ENCODE measurements around the gene PPFIBP1.
"Not testable (repeated sequence)": the region's sequence is repeated elsewhere in the genome, so short reads cannot be mapped to it uniquely, and the experiment has no call there.

The PPFIBP1 gene

DNA sequence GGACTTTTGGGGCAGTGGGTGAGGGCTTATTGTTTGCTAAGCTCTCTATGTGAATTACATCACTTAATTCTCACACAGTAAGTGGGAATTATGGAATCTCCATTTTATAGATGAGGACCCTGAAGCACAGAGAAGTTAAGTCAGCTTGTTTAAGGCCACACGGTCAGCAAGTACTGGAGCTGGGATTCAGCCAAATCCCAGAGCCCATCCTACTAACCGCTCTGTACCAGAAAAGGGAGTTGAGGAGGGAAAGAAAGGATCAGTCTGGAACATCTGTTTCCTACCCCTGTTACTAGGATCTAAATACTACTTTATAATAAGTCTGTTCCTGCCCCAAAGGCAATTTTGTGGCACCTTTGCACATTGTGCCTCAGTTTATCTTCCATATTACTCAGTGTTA lies 42.6 kb downstream of the PPFIBP1 start:
- DNase-seq (ENCODE audit: low spot score), result no peak

DNA sequence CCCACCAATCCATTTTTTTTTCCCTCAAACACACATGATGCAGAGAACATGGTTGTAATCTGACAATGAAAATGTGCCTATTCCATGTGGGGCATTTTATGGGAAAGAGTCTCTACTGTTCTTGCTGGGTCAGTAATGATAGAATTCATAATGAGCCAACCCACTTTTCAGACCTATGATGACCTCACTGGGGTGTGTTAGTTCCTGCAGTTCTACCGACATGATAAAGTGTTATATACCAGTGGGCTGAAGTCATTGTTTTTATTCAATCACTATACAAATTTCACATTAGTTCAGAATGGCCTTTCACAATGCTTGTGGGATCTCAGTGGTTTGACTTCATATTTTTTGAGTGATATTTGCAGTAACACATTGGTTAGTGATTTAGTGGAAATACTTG lies 47.5 kb downstream of the PPFIBP1 start:
- DNase-seq (ENCODE audit: low spot score), result peak; percentile 52

DNA sequence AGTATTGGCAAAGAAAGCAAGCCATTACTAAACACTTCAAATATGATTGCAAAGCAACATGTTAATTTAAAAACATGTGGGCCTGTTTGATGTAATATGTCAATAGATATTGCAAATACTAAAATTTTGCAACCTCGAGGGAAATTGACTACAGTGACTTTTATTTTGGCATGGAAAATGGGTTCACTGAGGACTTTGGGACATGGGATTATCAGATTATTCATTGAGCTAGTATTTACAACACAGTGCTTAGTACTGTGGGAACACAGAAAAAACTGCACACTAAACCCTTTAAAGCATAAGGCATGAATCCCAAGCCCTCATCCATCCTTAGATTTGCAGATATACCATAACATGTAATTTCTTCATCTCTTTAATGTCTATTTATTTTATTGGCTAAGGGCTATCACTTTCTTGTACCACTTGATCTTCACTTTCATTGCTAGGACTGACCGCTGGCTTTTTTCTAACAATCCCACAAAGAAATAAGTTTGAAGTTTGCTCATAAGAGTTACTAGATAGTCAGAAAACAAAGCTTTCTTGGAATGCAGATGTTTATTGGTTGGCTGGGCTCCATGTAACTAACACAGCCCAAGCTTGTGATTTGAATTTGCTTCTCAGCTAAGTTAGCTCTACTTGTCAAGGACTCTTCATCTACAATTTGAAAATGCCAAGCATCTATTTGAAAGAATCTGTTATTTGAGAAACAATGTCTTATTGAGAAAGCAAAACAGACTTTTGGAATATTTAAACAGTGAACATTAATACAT lies 48.7 kb downstream of the PPFIBP1 start:
- DNase-seq (ENCODE audit: low spot score), result no peak

DNA sequence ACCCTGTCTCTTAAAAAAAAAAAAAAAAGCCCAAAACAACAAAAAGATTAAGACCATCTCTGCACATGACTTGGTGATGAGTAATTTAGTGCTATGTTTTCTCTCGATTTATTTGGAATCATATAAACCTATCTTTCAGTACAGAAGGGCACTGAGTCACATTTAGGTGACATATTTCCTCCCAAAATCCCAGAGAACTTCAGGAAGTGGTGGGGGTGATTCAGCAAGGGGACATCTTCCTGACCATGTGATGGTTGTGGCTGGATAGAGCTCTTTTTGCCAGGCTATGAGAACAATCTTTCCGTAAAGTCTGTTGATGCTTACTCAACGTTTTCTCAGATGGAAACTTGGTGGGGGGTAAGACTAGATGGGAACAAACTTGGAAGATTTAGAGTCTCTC lies 50.0 kb downstream of the PPFIBP1 start:
- peak; percentile 98 for DNase-seq (ENCODE audit: low spot score)

DNA sequence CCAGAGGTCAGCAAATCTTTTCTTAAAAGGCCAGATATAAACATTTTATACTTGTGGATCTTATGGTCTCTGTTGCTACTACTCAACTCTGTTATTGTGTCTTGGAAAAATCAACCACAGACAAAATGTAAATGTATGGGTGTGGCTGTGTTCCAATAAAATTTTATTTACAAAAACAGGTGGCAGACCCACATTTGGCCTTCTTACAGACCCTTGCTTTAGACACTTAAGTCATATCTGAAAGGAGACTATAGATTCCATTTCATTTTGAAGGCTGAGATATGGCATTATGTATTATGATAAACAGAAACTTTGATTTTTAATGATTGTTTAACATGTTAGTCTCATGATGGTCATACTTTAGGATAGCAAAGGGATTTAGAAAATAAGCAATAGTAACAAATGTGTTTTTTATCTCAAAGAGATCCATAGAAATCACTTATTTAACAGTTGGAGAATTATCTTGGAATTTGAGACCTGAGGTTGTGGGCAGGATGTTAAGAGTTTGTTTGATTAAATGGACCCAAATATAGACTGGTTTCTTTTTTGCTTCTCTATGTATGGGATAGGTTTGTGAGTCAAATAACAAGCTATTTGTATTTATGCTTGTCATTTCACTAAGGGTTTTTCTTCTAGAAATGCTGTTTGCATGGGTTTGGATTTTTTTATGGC lies 51.2 kb downstream of the PPFIBP1 start:
- DNase-seq (ENCODE audit: low spot score), result no peak

DNA sequence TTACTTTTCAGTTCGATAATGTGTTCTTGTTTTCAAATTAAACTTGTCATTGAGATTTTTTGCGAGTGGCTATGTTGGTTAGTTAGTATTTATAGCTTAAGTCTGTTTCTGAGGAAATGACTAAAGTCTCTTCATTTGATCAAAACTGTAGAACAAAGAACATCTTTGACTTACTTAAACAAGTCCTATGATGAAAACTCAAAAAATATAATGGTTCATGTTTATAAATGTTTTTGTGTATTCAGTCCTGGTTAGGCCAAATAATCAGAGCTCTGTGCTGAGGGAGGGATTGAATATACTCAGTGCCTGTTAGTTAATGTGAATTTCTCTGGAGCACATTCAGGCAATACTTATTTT lies 51.7 kb downstream of the PPFIBP1 start:
- peak; percentile 50 for DNase-seq (ENCODE audit: low spot score)

DNA sequence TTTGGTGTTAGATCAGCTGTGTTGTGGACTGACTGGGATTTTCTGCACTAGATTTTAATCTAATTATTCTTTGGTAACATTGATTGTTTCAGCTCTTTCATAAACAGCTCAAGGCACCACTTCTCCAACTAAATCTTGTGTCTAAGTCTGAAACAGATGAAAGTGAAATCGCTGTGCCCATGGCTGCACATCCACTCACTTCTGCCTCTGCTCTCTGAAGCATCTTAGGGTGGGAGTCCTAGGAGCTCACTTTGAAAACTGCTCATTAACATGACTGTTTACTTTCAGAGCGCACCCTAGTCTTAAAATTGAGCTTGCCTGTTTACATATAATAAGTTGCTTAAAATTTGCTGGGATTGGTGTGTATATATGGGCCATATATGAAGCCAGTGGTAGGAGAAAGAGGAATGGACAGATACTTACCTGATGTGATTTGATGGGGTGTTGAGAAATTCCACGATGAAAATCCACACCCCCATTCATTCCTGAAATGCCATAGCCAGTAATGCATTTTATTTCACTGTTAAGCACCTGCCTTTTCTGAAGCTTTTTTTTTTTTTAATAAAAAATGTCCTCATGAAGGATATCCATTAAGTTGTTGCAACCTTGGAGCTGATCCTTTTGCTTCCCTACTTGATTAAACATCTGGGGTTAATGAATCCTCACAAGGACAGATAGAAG lies 52.8 kb downstream of the PPFIBP1 start:
- DNase-seq (ENCODE audit: low spot score), result no peak

DNA sequence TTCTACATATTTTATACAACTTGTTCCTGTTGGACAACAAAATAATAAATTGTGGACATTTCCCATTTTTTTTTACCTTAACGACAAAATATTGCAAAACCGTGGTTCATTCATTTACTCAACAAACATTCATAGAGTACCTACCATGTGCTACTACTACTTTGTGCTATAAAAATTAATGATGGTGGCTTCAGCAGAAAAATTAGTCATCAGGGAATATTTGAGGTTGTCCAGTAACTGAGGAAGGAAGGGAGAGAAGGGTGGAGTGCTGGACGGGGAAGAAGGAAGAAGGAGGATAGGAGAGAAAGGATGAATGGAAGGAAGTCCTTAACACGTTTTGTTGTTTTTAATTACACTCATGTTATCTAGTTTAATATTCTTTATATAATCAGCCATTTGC lies 53.7 kb downstream of the PPFIBP1 start:
- no peak for DNase-seq (ENCODE audit: low spot score)

DNA sequence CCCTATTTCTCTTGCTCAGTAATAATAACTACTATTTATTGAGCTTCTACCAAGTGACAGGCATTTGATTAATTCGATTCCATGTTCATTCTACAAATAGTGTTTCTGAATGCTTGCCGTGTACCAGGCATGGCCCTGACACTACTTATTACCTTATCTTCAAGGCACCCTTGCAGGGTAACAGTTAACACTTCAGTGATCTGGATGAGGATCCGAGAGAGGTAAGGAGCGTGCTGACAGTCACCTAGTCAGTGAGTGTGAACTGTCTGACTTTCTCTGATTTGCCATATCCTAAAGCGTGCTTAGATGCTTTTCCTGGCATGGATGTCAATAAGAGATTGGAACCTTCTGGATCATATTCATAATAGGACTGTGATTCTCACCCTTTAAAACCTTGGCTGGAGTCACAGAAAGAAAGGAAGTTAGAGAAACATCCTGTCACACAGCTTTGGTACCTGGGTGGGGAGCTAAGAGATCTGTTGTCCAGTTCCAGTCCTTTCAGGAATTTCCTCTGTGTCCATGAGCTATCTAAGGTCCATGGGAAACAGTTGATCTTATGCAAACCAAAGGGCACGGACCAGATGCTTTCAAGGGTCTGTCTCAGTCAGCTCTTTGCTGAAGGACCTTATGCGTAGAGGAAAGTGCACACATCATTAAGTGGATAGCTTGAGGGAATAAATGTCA lies 54.8 kb downstream of the PPFIBP1 start:
- peak; percentile 68 for DNase-seq (ENCODE audit: low spot score)

DNA sequence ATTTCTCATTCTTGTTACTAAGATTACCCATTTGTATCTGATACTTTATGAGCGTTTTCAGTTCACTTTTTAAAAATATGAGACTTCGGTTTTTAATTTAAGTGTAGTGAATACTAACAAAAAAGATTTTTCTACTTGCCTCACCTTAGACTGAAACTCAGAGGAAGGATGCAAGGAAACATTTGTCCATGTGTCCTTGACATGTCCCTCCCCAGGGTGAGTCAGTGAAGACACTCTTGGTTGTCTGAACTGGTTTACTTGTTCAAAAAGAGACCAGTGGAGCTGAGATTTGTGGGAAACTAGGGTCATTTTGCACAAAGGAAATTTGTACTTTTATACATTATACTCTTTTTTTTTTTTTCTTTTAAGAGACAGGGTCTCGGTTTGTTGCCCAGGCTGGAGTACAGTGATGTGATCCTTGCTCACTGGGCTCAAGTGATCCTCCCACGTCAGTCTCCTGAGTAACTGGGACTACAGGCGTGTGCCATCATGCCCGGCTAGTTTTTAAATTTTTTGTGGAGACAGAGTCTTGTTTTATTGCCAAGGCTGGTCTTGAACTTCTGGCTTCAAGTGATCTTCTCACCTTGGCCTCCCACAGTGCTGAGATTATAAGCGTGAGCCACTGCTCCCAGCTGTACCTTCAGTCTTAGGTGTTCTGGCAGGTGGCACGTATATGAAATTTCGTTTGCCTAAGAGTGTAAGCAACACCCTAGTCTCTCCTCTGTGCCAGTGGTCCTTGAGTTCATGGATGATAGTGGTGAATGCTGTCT lies 56.7 kb downstream of the PPFIBP1 start:
- no peak for DNase-seq (ENCODE audit: low spot score)

DNA sequence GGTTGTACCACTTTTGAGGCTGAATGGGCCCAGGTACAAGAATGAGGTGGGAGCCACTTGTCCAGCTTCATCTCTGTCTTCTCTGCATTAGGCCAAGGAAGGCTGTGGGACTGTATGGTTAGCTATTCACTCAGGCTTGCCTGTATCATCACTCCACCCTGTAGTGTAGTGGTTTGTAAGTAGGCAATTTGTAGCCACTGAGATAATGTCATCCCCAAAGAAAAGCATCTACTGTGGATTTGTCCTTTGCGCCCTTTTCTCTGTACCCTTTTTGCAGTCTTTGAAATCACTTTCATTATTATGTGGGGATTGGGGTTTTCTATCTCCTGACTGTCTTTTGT lies 57.3 kb downstream of the PPFIBP1 start:
- DNase-seq (ENCODE audit: low spot score), result not testable (repeated sequence)

DNA sequence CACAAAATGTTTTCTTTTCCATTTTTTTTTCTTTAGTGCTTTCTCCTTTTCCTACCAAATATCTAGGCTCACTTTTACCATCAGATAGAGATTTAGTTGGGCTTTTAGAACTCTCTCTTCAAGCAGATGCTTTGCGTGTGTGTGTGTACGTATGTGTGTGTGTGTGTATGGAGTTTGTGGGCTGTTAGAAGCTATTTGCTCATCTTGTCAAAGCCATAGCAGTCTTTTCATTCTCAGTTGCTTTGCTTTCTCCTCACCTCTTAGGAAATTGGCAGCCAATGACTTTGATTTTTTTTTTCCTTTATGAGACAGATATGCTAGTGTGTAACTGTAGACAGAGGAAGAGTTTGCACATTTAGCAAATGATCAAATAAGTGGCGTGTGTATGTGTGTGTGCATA lies 57.8 kb downstream of the PPFIBP1 start:
- not testable (repeated sequence) for DNase-seq (ENCODE audit: low spot score)

DNA sequence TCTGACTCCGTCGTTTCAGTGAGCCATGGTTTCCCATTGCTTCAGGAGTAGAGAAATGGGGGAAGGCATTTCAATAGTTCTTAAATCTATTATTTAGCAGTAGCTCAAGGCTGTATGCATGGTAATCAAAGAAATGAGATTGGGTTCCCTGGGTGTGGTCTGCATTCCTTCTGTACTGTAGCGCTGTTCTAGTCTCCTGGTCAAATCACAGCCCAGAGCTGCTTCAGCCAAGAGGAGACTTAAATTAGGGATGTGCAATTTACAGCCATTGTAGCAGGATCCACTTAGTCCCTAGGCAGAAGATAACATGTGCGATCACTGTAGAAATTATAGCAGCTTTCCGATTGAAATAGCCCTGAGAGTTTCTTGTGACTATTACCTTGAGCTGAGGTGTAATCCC lies 58.4 kb downstream of the PPFIBP1 start:
- not testable (repeated sequence) for DNase-seq (ENCODE audit: low spot score)

DNA sequence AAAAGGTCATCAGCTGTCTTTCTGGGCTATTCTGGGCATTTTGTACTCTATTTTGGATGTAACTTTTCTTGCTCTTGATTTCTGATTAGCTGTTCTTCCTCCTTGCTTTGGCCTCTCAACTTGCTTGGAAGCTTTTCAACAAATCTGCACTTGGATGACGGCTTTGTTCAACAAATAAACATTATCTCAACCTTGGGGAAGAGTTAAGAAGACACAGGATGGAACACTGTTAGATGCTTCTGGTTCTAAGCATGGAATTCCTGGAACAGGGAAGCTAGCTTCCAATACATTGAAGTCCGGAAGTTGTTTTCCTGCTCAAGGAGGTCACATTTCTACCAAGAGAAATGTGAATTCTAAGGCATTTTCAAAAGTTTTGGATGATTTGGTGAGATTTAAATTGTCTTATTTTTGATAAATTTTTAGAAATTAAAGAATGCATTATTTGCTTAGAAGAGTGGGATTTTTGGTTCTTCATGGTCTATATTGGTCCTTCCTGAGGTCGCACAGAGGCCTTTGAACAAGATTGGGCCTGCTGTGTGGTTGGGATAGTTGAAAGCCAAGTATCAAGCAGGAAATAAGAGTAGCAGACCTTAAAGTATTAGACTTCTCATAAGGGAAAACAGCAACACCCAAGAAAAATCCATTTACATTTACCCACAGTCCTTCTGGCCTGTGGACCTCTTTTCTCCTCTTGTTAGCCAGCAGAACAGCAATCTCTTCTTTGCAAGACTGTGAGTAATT lies 59.2 kb downstream of the PPFIBP1 start:
- DNase-seq (ENCODE audit: low spot score), result no peak

DNA sequence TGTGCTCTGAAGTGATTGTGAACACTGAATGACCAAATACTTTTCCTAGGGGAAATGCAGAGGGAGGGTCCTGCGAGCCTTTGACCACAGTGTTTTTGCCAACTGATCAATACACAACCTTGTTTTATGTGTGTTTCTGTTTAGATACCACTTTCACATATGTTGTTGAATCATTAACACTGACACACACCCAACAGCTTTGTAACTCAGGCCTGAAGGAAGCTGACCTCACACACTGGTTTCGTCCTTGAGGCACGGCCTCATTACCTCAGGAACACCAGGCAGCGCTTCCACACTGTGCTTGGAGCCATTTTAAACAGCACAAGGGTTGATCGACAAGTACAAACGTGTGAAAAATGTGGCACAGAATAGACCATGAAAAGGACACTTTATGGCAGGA lies 60.0 kb downstream of the PPFIBP1 start:
- no peak for DNase-seq (ENCODE audit: low spot score)

DNA sequence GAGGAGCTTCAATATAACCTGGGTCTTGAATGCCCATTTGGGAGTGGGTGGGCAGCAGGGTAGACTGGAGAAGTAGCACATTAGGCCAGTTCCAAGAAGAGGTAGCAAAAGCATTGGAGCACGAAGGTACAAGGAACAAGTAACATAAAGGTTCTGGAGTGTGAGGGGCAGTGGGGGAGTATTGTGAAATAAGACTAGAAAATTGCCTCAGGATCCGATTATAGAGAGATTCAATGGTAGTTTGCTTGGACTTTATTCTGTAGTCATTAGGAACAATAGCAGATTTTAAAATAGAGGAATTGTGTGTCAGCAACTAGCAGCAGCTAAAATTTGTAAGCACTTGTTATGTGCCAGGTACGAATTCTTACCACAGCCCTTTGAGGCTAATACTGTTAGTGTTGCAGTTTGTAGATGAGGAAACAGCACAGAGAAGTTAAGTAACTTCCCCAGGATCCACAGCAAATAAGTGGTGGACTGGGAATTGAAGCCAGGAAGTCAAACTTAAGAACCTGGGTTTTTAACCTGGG lies 61.8 kb downstream of the PPFIBP1 start:
- DNase-seq (ENCODE audit: low spot score), result no peak

DNA sequence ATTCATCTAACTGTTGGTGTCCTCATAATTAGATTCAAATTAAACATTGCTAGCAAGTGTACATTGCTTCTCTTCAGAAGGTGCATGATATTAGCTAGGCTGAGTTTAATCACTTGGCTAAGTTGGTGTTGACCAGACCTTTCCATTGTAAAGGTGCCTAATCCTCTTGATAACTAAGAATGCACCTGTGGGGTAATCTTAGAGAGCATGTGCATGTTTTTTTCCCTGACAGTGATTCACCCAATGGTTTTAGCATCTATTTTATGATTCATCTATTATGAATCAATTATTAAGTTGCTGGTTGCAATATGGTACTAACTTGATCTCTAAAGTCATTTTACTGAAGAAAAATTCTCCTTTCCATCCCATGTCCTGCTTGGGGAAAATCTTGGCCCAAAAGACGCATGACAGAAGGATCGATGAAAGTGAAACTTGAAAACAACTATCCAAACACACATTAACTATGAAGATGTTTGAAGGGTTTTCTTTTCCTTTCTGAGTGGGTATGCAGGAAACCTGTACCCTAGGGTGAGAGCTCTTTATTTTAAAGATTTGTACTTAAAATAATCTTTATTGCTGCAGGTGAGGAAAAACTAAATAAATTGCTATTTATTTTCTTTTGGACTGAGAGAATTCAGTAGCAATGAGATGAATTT lies 64.2 kb downstream of the PPFIBP1 start:
- not testable (repeated sequence) for DNase-seq (ENCODE audit: low spot score)

DNA sequence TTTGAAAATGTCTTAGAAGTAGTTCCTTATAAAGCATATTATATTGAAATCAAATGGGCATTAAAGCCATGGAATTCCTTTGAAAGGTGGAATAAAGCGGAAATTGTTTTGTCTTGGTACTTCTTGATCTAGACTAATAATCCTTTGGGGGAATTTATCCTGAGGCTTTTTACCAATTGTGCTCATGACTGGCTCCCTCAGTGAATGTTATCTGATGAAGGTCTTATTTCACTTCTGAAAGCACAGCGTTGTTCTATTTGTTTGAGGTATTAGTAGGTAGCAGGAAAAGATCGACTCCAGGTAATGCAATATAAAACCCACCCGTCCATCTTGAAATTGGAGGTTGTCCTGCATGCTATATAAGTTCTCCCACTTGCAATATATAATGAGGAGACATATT lies 64.8 kb downstream of the PPFIBP1 start:
- no peak for DNase-seq (ENCODE audit: low spot score)

DNA sequence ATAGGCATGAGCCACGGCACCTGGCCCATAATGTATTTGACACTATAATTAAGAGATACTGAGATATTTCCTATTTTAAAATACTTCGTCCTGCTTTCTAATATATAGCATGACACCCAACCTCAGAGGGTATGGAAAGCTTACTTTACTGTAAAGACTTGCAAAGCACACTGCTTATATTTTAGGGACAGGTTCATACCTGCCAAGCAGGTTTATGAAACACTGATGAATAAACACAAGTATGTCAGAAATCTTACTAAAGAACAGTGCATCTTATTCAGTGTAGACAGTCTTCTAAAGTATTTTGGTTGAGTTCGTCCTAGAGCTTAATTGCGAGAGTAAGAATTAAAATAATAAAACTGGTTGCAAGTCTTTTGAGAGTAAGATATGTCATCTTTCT lies 65.4 kb downstream of the PPFIBP1 start:
- no peak for DNase-seq (ENCODE audit: low spot score)

DNA sequence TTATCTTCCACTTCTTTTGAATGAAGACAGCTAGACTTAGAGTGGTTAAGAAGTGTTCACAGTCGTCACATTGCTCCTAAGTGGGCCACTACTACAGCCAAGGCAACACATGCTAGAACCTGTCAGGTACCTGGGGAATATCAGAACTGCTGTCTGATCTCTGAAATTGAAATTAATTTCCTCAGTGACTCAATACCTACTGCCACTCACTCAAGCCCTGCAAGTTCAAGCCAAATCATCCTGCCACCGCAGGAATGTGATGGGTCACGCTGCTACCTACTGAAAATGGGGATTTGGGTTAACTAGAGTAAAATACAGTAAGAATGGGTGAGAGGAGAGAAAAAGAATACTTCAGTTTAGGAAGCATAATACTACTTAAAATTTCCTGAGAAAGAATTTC lies 67.7 kb downstream of the PPFIBP1 start:
- DNase-seq (ENCODE audit: low spot score), result not testable (repeated sequence)

DNA sequence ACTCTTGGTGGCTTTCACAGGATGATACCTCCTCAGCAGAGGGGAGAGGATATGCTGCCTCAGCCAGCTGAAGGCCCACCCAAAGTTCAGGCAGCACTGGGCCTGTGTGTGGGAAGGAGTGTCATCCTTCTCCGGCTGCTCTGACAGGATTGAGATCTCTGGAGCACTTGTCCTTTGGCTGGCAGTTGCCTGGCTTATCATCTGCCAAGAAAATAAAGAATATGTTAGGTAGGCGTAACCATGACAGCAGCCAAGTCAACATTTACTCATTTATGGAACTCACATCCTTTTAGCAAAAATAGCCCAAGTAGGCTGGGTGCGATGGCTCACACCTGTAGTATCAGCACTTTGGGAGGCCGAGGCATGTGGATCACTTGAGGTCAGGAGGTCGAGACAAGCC lies 68.5 kb downstream of the PPFIBP1 start:
- peak; percentile 38 for DNase-seq (ENCODE audit: low spot score)
